Measurements from ENCODE around the gene EYA2. TPM values are rescaled to one million over a fixed set of nuclear protein-coding genes. Genes with fewer than 3 reads are reported as not detected.

EYA2 gene
- total RNA-seq, 4 donors from 2014 or later: 0.47 to 4.1 (median 2.2) TPM

DNA sequence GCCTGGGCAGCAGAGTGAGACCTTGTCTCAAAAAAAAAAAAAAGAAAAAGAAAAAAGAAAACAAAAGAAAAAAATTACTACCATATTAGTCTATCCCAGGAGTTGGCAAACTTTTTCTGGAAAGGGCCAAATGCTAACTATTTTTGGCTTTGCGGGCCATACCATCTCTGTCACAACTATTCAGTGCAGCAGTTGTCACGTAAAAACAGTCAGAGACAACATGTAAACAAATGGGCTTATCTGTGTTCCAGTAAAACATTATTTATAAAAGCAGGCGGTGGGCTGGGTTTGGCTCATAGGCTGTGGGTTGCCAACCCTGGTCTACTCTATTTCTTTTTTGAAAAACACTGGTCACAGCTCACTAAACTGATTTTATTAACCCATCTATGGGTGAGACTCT is 53.4 kb downstream of the EYA2 start:
- no peak for ATAC-seq
- H3K4me1 ChIP-seq: no peaks in the 10 kb centered on the region
- H3K4me3 ChIP-seq: no peak overlapping the region
- no peaks in the 10 kb centered on the region for H3K36me3 ChIP-seq
- H3K27ac ChIP-seq: no peak overlapping the region
- no peaks in the 10 kb centered on the region for H3K27me3 ChIP-seq
- no peaks in the 10 kb centered on the region for H3K9me3 ChIP-seq
- 43 to 45% methylated on average over 1 to 2 of the region's 3 CpGs for WGBS, 2 donors (ENCODE audit: low coverage in 1 of 2)
- TF ChIP-seq POLR2A (IDR thresholded peaks at IDR 0.05): no peak
- TF ChIP-seq EP300 (IDR thresholded peaks at IDR 0.05): no peak
- TF ChIP-seq, protein P1, sequence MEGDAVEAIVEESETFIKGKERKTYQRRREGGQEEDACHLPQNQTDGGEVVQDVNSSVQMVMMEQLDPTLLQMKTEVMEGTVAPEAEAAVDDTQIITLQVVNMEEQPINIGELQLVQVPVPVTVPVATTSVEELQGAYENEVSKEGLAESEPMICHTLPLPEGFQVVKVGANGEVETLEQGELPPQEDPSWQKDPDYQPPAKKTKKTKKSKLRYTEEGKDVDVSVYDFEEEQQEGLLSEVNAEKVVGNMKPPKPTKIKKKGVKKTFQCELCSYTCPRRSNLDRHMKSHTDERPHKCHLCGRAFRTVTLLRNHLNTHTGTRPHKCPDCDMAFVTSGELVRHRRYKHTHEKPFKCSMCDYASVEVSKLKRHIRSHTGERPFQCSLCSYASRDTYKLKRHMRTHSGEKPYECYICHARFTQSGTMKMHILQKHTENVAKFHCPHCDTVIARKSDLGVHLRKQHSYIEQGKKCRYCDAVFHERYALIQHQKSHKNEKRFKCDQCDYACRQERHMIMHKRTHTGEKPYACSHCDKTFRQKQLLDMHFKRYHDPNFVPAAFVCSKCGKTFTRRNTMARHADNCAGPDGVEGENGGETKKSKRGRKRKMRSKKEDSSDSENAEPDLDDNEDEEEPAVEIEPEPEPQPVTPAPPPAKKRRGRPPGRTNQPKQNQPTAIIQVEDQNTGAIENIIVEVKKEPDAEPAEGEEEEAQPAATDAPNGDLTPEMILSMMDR (IDR thresholded peaks at IDR 0.05): no peak
- TF ChIP-seq POLR2AphosphoS5 (IDR thresholded peaks at IDR 0.05): no peak

DNA sequence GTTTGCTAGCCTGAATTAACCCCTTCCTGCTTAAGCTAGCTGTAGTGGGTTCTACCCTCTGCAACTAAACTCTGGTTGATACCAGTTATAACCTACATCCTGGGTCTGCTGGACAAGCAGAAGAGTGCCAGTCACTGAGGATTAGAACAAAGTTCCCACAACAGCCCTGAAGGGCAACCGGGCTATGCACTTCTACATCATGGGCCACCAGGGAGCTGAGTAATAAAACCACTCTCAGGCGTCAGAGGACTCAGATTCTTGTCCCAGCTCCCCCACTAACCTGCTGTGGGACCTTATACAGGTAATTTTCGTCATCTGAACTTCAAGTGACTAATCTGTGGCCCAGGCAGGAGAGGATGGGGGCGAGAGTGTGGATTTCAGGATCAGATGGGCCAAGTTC is 56.8 kb downstream of the EYA2 start:
- no peaks in the 10 kb centered on the region for H3K4me1 ChIP-seq
- no peaks in the 10 kb centered on the region for H3K27me3 ChIP-seq
- no peak overlapping the region for H3K27ac ChIP-seq
- no peak overlapping the region for H3K4me3 ChIP-seq
- no peak for ATAC-seq
- H3K36me3 ChIP-seq: no peaks in the 10 kb centered on the region
- H3K9me3 ChIP-seq: peaks cover 0 to 6% (median 0%) of the 10 kb centered on the region in 3 donors
- WGBS, 2 donors (ENCODE audit: low coverage in 1 of 2): 50% methylated on average over 1 of the region's 4 CpGs; no CpG with 5 or more reads in 1 of the 2 donors
- TF ChIP-seq POLR2A (IDR thresholded peaks at IDR 0.05) (no peak), POLR2AphosphoS5 (IDR thresholded peaks at IDR 0.05) (no peak), EP300 (IDR thresholded peaks at IDR 0.05) (no peak)
- TF ChIP-seq, protein P1 (IDR thresholded peaks at IDR 0.05): no peak

DNA sequence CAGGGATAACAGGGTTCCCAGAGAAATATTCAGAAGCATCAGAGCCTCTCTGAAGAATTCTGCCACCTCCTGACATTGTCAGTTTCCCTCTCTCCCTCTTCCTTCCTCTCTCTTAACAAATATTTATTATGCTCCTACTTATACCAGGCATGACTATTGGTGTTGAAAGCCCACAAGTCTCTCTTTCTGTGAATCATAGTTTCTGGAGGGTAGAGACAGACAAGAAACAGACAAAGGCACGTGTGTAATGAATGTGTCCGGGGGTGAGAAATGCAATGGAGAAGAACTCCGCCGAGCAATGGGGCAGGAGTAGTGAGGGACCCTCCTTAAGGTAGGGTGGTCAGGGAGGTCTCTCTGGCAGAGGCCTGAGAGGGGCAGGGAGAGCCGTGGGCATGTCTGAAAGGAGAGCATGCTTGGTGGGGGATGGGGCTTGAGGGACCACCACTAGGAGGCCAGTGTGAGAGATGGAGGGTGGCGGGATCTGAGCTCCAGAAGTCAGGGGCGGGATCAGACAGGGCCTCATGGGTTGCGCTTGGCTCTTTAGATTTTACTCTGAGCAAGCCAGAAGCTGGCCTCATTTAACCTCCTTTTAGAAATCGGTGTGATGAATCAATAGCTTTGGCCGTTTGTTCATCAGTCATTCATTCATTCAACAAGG is 57.3 kb downstream of the EYA2 start:
- ATAC-seq: no peak
- Histone ChIP-seq H3K27me3 (no peaks in the 10 kb centered on the region), H3K9me3 (peaks cover 0 to 12% (median 0%) of the 10 kb centered on the region in 3 donors), H3K27ac (no peak overlapping the region), H3K36me3 (no peaks in the 10 kb centered on the region), H3K4me3 (no peak overlapping the region), H3K4me1 (no peaks in the 10 kb centered on the region)
- TF ChIP-seq EP300 (IDR thresholded peaks at IDR 0.05) (no peak), POLR2A (IDR thresholded peaks at IDR 0.05) (no peak), POLR2AphosphoS5 (IDR thresholded peaks at IDR 0.05) (no peak)
- TF ChIP-seq, protein P1 (IDR thresholded peaks at IDR 0.05): no peak
- 62 to 72% methylated on average over 4 to 10 of the region's 10 CpGs for WGBS, 2 donors (ENCODE audit: low coverage in 1 of 2)

DNA sequence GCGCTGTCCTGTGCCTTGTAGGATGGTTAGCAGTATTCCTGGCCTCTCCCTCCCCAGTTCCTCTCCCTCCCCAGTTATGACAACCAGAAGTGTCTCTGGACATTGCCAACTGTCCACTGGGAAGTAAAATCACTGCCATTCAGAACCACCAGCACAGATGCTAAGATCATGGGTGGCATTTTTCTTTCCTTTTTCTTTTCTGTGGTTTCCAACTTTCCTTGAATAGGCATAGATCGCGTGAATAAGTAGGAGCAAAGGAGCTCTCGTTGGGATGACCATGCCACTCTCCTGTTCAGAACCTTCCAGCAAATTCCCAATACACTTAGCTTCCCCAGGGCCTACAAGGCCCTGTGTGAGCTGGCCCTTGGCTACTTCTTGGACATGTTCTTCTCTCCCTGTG is 59.0 kb downstream of the EYA2 start:
- H3K36me3 ChIP-seq: no peaks in the 10 kb centered on the region
- H3K27ac ChIP-seq: no peak overlapping the region
- 47 to 51% methylated on average over 2 to 4 of the region's 4 CpGs for WGBS, 2 donors (ENCODE audit: low coverage in 1 of 2)
- H3K9me3 ChIP-seq: peaks cover 0 to 19% (median 0%) of the 10 kb centered on the region in 3 donors
- no peaks in the 10 kb centered on the region for H3K4me1 ChIP-seq
- TF ChIP-seq POLR2AphosphoS5 (IDR thresholded peaks at IDR 0.05): no peak
- TF ChIP-seq POLR2A (IDR thresholded peaks at IDR 0.05): no peak
- TF ChIP-seq EP300 (IDR thresholded peaks at IDR 0.05): no peak
- TF ChIP-seq, protein P1 (IDR thresholded peaks at IDR 0.05): no peak
- no peak for ATAC-seq
- no peak overlapping the region for H3K4me3 ChIP-seq
- H3K27me3 ChIP-seq: no peaks in the 10 kb centered on the region

DNA sequence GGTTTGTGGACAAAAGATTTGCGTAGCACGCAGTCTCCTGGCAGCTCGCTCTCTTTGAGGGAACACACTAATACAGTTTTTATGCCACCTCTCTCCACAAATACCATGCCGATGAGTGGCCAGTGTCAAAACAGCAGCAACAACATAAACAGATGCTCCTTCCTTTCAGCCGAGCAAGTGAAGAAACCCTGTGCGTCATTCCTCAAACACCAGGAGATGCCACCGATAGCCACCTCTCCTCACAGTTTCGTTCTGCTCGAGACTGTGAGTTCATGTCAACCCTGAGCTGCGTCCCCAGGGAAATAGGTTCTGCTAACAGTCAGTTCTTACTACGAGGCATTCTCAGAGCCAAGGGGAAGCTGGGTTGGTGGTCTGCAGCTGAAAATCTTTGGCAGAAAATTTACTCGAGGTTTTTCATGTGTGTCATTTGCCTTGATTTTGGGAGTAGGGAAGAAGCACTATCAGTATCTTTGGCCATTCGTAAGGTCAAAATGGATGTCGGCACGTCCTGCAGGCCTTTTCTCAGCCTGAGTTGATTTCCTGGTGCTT is 59.9 kb downstream of the EYA2 start:
- peaks cover 0 to 19% (median 0%) of the 10 kb centered on the region in 3 donors for H3K9me3 ChIP-seq
- ATAC-seq: no peak
- H3K36me3 ChIP-seq: no peaks in the 10 kb centered on the region
- WGBS, 2 donors (ENCODE audit: low coverage in 1 of 2): 63 to 80% methylated on average over 12 to 14 of the region's 15 CpGs
- TF ChIP-seq EP300 (IDR thresholded peaks at IDR 0.05): no peak
- peaks cover under 1% of the 10 kb centered on the region for H3K27me3 ChIP-seq
- H3K4me1 ChIP-seq: no peaks in the 10 kb centered on the region
- no peak overlapping the region for H3K27ac ChIP-seq
- no peak overlapping the region for H3K4me3 ChIP-seq

Data from gastroesophageal sphincter (tissue), 4 donors.